Stimulated activated naive CD4-positive, alpha-beta T cell (primary cell): ENCODE results near the gene KAT6B.

ENCODE experiments used
- DNase-seq, 6 experiments: peaks; one replicate each; lab custom pipeline; 2025; lab: John Stamatoyannopoulos, UW

KAT6B gene

DNA sequence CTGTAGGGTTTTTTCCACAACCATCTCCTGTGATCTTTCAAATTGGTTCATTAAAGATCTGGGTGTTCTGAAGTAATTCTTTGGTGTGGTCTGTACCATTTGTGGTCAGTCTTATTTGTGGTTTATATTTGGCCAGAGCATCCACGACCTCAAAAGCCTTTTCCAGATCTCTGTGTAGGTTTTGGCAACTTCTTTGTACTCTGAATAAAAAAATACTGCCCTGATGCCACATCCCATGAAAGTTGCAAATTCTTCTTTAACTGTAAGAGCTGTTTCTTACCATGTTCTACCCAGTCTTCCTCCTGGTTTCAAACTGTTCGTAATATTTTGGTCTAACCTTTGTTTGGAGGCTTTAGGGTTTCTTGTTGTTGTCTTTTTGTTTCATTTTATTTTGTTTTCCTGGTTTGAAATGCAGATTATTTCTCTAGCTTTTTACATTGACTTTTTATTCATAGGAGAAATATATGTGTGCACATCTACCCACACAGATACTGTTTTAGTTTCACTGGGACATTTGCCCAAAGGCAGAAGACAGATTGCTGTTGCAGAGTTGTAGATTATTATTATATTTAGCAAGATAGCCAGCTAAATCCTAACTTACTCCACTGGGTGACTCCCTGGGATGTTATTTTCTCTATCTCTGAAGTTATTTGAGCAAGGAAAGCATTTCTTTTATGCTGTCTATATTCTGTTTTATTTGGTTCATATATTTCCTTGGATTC is 161.8 kb downstream of the KAT6B start:
- DNase-seq: no peak

GRCh38 chr10:74988832-74989561 is 162.6 kb downstream of the KAT6B start:
- no peak for DNase-seq

DNA sequence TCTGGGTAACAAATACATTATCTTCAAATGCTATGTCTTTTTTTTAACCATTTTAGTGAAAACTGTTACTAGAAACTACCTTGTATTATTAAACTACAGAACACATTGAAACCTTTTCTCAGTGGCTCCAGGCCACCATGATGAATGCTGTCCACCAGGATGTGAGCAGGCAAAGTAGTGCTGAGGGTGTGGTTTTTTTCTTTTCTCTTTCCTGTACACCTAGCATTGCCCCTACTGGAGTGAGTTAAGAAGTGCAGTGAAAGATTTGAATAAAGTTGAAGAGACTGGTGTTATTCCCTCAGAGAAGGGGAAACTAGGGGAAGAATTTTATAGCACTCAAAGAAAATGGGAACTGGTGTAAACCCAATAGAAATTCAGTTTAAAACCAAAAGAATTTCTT is 165.0 kb downstream of the KAT6B start:
- DNase-seq: peak in 2 of 6 experiments; percentile 24 to 36

- DNase-seq: no peak
Observed at GRCh38 chr10:74992068-74992467, 165.7 kb downstream of the KAT6B start.

DNA sequence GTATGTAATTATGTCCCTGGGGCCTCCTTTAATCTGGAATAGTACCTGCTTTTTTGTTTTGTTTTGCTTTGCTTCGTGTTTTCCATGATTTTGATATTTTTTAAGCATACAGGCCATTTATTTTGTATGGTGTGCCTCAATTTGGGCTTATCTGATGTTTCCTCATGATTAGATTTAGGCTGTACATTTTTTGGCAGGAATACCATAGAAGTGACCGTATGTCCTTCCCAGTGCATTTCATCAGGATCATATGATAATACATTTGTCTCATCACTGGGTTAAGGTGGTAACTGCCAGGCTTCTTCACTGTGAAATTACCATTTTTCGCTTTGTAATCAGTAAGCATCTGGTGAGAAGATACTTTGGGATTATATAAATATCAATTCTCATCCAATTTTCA is 167.2 kb downstream of the KAT6B start:
- no peak for DNase-seq

DNA sequence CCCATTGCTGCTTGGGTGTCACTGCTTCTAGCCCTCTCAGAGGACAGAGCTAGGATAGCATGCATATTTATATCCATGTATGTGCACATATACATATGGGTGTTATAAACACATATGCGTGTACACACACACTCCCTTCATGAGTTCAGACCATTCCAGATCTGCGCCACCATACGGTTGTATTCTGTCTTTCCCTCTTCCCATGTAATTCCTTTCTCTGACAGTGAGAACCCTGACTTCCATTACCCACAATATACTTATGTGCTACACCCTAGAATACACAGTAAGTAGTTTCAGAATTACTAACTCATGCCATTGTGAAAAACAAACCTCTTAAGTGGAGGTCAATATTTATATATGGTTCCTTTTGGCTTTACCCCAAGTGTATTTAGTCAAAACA is 168.5 kb downstream of the KAT6B start:
- no peak for DNase-seq

- no peak for DNase-seq
Observed at GRCh38 chr10:74995806-74996205, 169.4 kb downstream of the KAT6B start.

- no peak for DNase-seq
Observed at GRCh38 chr10:74997163-74997562, 170.8 kb downstream of the KAT6B start.

- DNase-seq: no peak
Observed at GRCh38 chr10:75000748-75001321, 174.4 kb downstream of the KAT6B start.

GRCh38 chr10:75001715-75002350 is 175.4 kb downstream of the KAT6B start:
- no peak for DNase-seq

DNA sequence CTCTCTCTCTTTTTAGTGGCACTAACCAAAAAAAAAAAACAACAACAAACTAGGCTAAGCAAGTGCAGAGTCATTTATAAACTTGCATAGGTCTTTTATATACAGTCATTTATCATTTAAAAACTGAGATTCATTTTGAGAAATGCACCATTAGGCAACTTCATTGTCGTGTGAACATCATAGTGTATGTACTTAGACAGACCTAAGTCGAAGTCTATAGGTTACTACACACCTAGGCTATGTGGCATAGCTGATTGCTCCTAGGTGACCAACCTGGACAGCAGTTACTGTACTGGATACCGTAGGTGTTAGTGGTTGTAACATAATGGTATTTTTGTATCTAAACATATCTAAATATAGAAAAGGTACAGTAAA is 175.9 kb downstream of the KAT6B start:
- DNase-seq: no peak

GRCh38 chr10:75002967-75003594 is 176.7 kb downstream of the KAT6B start:
- DNase-seq: no peak

DNA sequence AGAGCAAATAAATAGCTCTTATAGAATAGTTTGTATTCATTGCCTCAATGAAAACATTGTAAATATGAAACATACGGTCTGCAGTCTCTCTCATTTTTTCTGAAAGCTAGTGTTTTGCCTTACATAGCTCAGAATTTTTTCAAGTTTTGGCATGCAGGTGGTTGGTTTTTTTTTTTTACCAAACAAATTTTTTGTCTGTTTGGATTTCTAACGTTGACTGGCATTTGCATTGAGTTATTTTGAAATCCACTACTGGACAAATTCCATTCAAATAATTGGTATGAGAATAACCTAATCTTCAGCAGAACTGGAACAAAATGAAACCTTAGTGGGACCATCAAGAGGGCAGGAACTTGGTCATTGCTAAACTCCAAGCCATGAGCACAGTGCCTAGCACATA is 177.5 kb downstream of the KAT6B start:
- no peak for DNase-seq

DNA sequence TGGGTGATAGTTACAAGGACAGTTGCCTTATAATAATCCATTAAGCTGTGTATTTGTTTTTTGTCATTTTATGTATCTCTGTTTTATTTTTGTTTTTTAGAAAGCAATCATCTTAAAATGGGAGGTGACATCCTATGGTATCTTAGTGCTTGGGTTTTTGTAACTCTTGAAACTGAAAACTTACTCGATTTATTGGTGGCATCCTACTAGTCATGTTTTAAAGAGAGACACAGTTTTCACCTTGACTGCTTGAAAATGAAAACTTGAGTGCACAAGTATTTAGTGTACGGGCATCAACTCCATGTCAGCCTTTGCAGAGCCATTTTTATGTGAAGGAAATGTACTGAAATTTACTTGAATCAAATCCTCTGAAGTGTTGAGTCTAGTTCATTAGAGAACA is 181.2 kb downstream of the KAT6B start:
- no peak for DNase-seq

DNA sequence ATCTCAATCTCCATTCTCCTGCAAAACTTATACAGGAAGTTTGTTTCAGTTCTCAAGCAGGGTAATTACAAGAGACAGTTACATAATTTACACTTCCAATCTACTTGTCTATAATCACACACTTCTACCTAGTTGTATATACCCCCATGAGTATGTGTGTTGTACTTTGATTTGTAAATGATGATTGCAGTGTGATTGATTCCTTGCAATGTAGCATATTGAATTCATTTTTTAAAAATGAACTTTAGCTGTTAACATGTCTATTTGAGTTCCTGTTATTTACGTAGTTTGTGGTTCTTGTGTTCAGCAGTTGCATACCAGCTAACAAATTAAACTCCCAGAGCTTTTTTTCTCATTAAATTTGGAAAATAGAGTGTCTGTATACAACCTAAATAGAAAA is 182.6 kb downstream of the KAT6B start:
- peak in 1 of 6 experiments; percentile 4 for DNase-seq

GRCh38 chr10:75009426-75009825 is 183.0 kb downstream of the KAT6B start:
- DNase-seq: no peak

- DNase-seq: no peak
Observed at GRCh38 chr10:75010373-75010772, 184.0 kb downstream of the KAT6B start.

GRCh38 chr10:75011221-75011620 is 184.8 kb downstream of the KAT6B start:
- DNase-seq: no peak

DNA sequence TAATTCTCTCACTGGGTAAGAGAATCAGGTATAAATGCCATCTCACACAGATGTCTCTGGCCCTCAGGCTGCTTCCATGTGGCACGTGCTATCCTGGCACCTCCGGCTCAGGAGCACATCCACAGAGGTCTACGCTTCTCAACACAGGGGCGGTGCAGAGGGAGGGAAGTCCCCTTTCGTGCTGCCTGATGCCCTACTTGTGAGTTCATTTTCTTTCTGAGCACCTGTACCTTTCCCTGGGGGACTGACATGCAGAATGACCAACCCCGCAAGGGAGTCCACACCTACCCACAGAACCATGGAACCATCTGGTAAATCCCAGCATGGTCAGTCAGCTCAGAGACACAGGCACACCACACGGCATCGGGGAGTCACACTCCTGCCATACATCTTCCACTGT is 186.1 kb downstream of the KAT6B start:
- no peak for DNase-seq

DNA sequence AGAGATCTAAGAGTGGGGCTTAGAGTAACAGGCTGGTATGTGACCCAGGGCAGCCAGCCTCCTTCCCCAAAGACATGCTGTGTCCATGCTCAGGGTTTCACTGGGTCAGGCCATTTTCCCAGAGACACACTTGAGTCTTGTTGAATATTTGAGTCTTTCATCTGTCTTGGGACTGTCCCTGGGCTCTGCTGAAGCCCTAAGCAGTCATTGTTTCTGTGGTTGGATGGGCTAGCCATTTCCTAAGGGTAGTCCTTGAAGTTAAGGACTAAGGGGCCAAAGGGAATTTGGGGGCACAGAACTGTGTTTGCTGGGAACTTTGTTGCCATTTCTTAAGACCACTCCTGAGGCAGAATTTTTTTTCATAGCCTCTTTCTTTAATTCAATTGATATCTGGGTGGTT is 186.6 kb downstream of the KAT6B start:
- no peak for DNase-seq

DNA sequence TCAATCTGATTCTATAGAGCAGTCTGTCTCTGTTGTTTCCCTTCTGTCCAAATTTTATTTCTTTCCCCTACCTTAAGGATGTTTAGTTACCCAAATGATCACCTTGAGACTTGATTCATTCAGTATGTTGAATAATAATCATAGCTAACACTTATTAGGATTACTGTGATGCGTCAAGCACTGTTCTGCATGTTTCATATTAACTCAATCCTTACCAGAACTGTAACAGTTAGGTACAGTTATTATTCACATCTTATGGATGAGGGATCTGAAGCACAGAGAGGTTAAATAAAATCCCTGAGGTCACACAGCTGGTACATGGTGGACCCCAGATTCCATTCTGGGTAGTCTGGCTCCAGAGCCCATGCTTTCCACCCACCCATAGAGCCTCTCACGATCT is 187.1 kb downstream of the KAT6B start:
- DNase-seq: no peak

DNA sequence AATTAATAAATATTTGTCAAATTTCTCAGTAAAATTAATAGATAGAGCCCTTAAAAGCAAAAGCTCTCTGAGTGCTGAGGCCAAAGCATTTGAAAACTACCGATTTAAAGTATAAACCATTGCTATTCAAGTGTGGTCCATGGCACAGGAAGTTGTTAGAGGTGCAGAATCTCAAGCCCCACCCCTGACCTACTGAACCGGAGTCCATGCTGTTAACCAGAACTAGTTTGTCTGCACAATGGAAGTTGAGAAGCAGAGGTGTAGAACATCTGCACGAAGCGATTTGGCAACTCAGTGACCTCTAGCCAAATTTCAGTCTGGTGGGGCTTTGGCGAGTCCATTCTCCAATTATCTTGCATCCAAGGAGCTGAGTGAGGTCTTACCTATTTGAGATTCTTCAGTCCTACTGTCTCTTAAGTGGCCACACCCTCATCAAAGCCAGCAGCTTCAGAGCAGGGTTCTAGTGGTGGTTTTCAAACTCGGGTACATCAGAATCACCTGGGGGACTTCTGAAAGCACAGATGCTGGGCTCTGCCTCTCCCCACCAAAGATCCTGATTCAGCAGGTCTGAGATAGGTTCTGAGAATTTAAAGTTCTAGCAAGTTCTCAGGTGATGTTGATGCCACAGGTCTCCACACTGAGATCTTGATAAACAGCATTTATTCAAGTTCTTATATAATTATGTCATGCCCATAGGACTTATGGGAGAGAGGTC is 188.3 kb downstream of the KAT6B start:
- DNase-seq: peak in 2 of 6 experiments; percentile 11 to 14
